D721Med (cell line): ENCODE measurements around the gene C3orf80.

Source experiments
- DNase-seq: peaks from one replicate; pipeline ENCODE4 v3.0.0; 2011; ENCODE audit warnings: low spot score; ENCODE audit not compliant: insufficient read length
- FAIRE-seq: peaks from 2 replicates; lab custom pipeline; 2011; peaks lifted over from hg19 to GRCh38; lab: Jason Lieb, UNC
- TF ChIP-seq, protein P1 (sequence below): IDR thresholded peaks from 2 replicates; pipeline ENCODE4 v1.5.1; 2012; ENCODE audit warnings: mild to moderate bottlenecking, control low read depth; ENCODE audit not compliant: insufficient read depth; ENCODE audit errors: missing control alignments

Gene C3orf80

DNA sequence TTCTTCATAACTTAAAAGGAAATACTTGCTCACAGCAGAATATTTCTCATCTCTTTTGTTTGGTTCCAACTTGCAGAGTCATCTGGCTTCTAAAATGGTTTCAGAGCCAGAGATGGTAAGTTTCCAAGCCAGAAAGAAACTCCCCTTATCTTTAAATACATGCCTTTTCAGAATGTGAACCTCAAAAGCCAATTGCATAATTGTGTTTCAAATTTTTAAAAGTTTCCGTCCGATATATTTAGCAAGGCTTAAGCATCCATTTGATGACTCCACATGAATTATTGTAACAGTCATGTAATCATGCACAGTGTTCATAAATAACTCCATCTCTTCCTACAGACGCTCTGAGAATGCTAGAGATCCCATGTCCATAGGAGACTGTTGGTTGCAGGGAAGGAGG is 40.6 kb upstream of the C3orf80 start:
- FAIRE-seq (no peak), DNase-seq (no peak)
- TF ChIP-seq, protein P1, sequence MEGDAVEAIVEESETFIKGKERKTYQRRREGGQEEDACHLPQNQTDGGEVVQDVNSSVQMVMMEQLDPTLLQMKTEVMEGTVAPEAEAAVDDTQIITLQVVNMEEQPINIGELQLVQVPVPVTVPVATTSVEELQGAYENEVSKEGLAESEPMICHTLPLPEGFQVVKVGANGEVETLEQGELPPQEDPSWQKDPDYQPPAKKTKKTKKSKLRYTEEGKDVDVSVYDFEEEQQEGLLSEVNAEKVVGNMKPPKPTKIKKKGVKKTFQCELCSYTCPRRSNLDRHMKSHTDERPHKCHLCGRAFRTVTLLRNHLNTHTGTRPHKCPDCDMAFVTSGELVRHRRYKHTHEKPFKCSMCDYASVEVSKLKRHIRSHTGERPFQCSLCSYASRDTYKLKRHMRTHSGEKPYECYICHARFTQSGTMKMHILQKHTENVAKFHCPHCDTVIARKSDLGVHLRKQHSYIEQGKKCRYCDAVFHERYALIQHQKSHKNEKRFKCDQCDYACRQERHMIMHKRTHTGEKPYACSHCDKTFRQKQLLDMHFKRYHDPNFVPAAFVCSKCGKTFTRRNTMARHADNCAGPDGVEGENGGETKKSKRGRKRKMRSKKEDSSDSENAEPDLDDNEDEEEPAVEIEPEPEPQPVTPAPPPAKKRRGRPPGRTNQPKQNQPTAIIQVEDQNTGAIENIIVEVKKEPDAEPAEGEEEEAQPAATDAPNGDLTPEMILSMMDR = no peak

DNA sequence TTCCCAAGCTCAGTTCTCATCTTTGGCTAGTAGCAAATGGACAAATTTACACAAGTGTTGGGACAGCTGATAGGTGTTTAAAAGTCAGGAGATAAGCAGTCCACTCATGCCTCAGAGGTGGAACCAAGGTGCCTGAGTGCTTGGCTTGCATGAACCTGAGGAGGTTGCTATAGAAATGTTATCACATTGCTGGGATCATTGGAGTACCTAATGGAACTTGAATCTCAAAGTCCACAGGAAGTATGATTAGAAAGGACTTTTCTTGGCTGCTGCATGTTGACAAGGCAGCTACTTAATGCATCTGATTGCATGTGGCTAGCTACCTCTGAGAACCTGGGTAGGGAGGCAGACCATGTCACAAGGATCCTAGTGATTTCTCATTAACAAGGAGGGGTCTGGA is 39.5 kb upstream of the C3orf80 start:
- no peak for FAIRE-seq
- no peak for DNase-seq
- TF ChIP-seq, protein P1 = no peak

DNA sequence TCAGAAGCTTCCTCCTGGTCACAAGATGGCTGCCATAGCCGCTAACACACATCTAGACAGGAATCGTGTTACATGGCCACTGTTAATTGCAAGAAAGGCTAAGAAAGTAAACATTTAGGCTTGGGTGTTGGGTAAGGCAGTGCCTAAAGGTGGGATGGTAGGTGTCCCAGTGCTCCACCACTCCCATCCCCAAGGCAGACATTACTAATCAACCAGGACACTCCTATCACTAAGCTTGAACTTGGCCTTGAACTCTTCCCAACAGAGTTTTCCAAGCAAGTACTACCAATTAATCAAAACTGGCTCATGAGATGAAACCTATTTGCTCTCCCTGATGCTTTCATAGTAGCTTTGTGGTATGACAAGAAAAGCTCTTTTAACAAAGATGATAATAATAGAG is 37.9 kb upstream of the C3orf80 start:
- FAIRE-seq (no peak), DNase-seq (no peak)
- TF ChIP-seq, protein P1 = no peak

DNA sequence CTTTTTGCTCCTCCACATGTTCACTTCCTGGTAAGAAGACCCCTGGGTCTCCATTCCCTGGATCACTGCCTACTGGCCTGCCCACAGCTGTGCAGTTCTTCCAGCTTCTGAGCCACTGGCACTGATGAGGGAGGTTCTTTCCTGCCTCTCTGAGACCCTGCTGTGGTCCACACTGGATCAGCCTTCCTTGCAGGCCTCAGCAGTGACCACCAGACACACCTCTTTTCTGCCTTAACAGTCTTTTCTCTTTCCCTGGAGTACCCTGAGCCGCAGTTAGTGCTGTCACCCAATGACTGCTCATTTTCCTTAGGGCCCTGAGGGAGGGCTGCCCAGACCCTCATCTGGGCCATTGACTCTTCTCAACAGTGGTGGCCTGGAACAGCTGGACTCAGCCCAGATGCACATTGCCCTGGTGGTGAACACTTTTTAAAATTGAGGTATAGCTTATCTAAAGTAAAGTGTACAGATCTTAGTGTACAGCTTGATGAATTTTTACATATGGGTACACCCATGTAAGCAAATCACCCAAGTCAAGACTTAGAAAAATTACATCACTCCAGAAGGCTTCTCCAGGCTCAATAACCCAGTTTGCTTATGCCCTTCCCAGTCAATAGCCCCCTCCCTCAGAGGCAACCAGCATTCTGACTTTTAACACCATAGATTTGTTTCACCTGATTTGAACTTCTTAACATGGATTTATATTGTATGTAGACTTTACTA is 32.8 kb upstream of the C3orf80 start:
- TF ChIP-seq, protein P1 = no peak
- FAIRE-seq = no peak
- no peak for DNase-seq

DNA sequence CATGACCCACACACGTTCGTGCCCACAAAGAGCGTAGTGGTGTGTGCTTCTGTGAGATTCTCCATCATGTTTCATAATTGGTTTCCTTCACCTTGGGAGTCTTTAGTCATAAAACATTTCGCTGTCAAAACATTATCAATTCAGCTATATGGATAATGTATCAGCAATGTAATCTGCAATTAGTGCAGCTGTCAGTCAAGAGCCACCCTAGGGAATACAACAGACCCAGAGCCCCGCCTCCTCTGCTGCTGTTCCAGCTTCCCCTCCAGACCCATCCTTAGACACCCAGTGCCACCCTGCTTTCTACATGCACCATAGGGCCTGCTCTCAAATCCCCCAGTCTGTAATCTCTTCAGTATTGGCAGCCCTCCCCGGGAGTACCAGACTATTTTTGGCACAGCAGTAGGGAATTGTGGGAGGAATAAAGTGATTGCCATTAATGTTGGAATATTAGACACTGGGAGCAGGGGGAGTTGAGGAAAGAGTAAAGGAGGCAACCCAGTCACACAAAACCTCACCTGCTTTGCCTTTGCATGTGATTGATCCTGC is 31.5 kb upstream of the C3orf80 start:
- FAIRE-seq = no peak
- no peak for DNase-seq
- TF ChIP-seq, protein P1 = no peak

DNA sequence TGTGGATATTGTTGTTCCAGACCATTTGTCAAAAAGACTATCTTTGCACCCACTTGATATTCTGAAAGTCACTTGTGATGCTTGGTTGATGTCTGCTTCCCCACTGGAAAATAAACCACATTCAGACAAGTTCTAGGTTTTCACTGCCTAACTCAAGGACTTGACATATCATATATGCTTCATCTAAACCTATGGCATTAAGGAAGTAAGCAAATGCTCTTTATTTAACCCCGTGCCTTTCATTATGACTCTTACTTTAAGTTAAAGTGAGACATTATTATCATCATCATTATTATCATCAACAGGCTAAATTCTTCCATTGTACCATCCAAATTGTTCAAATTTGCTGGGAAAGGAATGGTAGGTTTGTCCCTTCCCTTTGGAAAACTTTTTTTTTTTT is 30.8 kb upstream of the C3orf80 start:
- TF ChIP-seq, protein P1 = no peak
- FAIRE-seq = no peak
- no peak for DNase-seq

DNA sequence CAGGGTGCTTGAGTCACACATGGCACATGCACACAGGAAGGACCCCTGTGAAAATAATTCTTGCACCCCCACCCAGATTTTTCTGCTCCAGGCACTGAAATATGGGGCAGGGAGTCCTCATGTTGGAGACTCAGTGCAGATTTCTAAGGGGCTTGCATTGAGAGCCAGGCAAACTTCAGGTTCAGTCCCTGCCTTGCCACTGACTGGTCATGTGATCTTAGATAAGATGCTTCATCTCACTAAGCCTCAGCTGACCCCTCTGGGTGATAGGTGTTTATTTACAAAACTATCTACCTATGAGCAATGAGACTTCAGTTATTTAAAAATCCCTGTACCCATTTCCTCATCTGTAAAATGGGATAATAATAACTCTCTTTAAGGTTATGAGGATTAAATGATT is 30.1 kb upstream of the C3orf80 start:
- FAIRE-seq (no peak), DNase-seq (no peak)
- TF ChIP-seq, protein P1 = no peak
